GOT3 (cell line): ENCODE measurements around the gene SEC11A.
"Not testable (repeated sequence)": the region's sequence is repeated elsewhere in the genome, so short reads cannot be mapped to it uniquely, and the experiment has no call there.

Experiments used
- DNase-seq: peaks from one replicate; lab custom pipeline; 2025; ENCODE audit warnings: mixed read lengths; lab: John Stamatoyannopoulos, UW

The SEC11A gene

DNA sequence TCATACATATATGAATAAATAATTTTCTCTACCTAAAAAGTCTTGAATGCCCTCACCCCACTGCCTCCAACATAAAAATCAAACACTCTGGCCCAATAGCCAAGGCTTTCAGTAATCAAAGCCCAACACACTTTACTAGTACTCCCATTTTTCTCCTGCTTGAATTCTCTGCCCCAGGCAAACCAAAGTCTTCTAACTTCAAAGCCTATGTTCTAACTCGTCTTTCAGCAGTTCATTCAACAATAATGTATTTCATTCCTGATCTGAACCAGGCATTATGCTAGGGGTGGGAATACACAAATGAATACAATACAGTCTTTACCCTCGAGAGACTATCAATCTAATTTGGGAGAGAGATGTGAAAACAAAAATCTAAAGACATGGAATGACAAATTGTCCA, 21.1 kb upstream of the SEC11A start:
- no peak for DNase-seq

DNA sequence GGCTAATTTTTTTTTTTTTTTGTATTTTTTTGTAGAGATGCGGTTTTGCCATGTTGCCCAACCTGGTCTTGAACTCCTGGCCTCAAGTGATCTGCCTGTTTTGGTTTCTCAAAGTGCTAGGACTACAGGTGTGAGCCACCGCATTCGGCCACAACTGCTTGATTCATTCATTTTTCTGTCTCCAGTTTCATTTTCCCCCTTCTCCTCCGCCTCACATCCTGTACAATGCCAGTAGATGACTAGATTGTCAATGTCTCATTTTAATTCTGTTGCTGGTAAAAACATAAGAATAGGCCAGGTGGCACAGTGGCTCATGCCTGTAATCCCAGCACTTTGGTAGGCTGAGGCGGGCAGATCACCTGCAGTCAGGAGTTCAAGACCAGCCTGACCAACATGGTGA, 20.4 kb upstream of the SEC11A start:
- no peak for DNase-seq

DNA sequence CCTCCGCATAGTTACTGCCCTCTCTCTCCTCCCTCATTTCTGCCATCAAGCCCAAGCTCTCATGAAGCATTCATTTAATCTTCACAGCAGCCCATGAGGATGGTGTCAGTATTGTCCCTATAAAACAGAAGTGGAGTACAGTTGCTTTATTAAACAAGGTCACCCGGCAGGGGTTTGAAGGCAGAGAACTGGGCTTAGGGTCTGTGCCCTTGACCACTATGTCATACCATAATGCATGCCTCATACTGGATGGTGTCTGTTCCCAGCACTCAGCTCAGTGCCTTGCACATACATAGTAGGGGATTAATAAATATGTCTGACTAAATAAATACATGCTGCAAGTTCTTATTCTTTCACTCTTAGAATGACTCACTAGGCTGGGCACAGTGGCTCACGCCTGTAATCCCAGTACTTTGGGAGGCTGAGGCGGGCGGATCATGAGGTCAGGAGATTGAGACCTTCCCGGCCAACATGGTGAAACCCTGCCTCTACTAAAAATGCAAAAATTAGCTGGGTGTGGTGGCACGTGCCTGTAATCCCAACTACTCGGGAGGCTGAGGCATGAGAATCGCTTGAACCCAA, 19.6 kb upstream of the SEC11A start:
- not testable (repeated sequence) for DNase-seq

DNA sequence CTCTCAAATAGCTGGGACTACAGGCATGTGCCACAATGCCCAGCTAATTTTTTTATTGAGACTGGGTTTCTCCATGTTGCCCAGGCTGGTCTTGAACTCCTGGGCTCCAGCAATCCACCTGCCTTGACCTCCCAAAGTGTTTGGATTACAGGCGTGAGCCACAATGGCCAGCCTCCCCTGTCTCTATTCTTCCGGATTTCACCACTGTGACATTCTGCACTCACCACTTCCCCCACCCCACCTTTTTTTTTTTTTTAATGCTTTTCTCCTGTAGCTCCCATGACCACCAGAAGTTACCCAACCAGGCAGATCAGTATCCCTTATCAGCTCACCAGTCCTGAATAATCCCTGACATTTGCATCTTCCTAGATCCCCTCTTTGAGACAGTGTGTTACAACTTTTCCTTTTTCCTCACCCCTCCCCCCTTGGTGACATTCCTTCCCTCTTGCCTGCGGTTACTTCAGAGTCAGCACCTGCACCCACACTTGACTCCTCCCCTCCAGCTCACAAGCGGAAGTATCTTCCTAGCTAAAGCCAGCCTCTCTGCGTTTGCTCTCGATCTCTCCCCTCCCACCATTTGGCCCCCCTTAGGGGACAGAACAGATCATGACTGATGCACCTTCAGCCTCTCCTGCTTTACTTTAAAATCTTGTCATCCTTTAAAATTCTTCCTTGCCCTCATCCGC, 19.0 kb upstream of the SEC11A start:
- no peak for DNase-seq

DNA sequence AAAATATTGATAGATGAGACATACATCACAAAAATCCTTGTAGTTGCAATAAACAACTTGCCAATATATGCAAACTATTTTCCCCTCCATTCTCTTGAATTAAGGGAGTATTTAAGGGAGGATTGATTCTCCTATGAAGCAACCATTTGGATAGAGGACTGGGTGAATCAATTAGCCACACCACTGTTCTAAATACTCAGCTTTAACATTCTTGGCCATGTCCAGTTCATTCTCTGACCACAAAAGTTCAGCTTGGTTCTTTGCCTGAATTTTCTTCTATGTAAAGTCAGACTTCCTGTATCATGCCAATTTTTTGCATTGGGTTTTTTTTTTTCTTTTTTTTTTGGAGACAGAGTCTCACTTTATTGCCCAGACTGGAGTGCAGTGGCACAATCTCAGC, 15.8 kb upstream of the SEC11A start:
- no peak for DNase-seq

DNA sequence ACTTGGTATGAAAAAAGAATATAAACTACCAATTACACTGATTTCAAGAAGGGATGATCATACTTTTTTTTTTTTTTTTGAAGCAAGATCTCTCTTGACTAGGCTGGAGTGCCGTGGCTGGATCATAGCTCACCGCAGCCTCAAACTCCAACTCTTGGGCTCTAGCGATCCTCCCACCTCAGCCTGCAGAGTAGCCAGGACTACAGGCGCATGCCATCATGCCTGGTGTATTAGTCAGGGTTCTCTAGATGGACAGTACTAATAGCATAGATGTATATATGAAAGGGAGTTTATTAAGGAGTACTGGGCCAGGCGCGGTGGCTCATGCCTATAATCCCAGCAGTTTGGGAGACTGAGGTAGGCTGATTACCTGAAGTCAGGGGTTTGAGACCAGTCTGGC, 11.5 kb upstream of the SEC11A start:
- no peak for DNase-seq

DNA sequence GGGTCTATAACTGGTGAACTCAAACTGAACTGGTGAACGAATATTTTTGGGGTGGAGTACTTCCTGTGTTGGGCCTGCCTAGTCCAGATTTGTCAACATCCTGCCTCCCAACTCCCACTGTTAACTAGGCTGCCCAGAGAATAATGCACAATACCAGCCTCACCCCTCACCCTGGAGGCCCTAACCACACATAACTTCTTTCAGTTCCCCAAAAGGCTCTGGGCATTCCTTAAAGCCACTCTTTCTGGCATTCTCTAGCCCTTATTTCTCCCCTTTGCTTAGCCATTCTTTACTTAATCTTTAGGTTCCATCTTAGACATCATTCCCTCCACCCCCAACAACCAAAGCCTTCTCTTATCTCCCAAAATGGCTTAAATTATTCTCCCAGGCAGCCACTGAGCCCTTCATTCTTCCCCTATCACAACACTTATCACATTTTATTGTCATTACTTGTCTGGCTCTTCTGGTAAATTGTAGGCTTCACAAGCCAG, 9.1 kb upstream of the SEC11A start:
- DNase-seq = no peak

DNA sequence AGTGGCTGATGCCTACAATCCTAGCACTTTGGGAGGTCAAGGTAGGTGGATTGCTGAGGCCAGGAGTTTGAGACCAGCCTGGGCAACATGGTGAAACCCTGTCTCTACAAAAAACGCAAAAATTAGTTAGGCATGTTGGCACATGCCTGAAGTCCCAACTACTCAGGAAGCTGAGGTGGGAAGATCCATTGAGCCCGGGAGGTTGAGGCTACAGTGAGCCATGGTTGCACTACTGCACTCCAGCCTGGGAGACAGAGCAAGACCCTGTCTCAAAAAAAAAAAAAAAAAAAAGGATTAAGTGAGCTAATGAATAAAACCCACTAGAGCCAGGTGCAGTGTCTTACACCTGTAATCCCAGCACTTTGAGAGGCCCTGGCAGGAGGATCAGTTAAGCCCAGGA, 6.7 kb upstream of the SEC11A start:
- DNase-seq = no peak

DNA sequence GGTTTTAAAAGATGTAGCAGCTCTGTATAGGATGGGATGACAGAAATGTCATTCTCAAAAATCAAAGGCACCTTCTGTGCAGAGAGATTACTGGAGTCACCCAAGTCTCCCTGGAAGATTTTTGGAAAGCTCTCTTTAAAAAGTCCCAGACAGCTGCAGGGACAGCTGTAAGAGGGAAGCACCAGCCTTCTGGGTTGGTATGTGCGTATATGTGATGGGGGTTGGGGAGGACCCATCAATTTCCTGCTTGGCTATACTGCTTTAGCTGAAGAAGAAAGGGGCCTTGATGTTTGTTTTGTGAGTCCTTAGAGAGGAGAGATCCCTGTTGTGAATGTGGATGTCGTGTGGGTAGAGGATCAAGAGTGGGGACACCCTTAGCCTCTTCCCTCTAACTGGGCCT, 5.4 kb upstream of the SEC11A start:
- DNase-seq = no peak

DNA sequence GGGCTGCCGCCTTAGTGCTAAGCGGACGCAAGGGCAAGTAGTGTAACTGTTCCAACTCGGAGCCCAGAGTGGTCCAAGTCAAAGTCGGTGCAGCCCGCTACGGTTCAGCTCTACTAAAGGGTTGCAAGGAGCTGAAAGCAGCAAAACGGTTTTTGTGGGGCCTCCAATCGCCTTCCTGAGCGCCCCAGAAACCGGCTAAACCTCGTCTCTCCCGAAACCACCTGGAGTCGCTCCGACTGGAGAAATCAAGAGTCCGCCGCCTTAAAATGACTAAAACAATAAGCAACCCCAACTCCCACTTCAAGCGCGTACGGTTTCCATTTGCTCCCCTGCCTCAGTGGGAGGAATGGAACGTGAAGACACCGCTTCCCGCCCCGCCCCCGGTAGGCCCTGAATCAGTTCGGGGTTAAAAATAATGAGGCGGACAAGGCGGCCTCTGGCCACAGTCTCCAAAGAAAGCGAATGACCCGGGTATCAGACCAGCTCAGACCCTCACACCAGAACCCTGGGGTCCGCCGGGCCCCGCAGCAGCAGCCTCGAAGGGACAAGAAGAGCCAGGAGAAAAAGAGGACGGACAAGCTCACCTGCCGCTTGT, 401 bp downstream of the SEC11A start:
- no peak for DNase-seq

DNA sequence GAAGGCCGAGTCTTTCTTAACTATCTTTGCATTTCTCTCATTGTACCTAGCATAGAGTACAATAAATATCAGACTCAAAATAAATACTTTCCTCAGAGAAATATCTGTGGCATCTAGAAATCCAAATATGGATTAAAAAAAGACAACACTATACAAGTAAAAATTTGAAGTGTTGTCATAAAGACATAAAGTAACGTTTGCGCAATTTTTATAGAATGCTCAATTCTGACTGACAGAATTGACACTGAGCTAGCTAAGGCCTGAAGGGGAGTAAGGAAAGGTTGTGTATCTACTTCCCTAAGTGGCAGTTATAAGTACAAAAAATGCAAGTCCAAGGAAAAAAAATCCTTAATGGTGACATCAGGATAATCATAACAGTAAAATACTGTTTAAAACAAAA, 1.1 kb downstream of the SEC11A start:
- DNase-seq = no peak

DNA sequence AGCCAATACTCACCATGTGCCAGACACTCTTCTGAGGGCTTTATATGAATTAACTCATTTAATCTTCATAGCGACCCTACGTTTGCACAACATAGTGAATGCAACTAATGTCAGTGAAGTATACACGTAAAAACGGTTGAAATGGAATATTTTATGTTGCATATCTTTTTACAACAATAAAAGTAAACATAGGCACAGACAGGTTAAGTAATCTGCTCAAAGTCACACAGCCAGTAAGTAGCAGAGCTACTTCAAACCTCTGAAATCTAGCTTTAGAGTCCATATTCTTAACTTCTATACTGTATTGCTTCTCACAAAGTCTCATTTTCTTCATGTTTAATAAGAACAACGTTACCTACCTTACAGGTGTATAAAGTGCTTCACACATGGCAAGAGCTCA, 1.6 kb downstream of the SEC11A start:
- DNase-seq = no peak

DNA sequence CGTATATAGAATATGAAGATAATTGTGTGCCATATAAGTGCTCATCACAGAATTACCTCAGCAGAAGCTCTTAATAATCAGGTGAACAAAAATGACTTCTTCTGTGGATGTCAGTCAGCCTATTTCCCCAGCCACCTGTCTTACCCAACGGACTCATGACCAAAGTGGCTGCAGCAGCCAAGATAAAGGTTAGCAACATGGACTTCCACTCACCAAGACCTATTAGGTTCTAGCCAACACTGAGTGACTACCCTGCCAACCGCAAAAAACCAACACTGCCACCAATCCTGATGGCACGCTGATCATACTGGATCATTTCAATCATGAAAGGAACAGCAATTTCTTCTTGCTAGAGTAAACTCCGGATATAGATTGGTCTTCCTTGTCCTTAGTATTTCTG, 12.1 kb downstream of the SEC11A start:
- no peak for DNase-seq

DNA sequence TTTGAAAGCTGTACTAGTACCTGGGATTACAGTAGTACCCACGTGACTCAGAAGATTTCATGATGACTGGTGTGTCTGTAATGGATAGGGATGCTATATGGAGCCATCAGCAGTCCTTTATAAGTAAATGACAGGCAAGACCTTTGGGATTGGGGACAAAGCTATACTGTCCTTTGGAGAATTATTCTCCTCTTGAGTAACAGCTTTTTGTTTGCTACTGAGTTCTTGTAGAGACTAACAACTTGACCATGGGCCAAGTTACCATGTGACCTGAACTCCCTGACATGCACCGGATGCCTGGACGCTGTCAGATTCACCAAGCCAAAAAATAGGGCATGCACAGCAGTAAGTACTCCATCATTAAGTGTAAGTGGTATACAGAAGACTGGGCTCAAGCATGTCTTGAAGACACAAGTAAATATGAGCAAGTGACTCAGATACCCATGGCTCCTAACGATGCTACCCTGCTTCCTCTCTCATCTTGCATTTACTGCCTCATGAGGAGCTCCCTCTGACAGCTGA, 12.9 kb downstream of the SEC11A start:
- DNase-seq = no peak

DNA sequence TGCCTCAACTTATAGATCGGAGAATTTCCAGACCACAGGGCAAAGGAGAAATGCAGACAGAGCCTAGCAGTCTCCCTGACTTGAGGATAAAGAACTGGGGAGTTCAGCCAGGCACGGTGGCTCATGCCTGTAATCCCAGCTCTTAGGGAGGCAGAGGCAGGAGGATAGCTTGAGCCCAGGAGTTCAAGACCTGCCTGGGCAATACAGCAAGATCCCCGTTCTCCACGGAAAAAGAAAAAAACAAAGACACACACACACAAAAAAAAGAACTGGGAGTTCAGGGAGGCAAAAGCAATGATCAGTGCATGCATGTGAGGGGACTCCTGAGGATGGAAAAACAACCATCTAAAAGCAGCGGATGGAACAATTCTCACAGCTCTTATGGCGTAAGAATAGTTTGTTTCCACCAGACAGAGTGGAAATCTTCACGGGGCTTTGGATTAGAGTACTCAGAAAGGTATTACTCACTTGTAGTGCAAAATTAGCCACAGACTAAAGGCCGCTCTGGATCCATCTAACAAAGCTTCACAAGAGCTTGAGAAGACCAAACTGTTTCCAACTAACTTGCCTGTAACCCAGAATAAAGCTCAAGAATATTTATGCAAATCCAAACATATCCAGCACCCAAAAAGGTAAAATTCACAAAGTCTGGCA, 16.3 kb downstream of the SEC11A start:
- DNase-seq = no peak

DNA sequence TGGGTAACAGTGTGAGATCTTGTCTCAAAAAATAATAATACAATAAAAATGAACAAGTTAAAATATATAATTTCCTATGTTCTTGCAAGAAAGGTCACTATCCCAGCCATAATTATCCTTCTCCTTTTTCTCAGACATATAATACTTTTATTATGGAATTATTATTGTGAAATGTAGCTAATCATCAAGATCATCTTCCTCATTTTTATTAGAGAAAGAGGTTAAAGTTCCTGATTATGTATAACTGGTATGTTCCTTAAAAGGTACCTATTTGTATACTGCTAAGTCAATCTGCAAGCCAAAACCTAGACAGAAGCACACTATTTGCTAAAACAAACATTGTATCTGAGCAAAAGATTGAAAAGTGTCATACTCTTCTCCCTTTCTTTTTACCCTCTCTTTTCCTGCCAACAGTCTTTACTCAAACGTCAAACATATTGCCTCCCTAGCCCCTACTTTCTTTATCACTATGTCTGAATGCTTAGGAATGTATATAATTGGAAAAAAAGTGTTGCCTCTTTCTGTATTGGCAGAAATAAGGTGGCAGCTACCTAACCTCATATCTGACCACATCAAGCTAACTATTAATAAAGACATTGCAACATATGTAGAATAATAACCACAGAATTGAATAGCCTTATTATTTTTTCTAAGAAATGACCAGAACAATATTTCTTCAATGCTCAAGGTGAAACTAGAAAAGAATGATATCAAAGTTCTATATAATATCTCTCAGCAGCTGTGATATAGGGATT, 18.5 kb downstream of the SEC11A start:
- DNase-seq = no peak

DNA sequence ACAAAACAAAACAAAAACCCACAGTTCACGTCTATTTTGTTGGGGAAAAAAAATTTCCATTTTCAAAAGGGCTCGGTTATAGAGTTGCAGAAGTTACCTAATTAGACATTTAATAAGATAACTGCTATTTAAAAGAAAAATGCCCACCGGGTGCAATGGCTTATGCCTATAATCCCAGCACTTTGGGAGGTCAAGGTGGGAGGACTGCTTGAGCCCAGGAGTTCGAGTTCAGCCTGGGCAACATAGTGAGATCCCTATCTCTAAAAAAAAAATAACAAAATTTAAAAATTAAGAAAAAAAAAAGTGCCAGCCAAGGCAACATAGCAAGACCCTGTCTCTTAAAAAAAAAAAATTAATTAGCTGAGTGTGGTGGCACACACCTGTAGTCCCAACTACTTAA, 19.2 kb downstream of the SEC11A start:
- no peak for DNase-seq

DNA sequence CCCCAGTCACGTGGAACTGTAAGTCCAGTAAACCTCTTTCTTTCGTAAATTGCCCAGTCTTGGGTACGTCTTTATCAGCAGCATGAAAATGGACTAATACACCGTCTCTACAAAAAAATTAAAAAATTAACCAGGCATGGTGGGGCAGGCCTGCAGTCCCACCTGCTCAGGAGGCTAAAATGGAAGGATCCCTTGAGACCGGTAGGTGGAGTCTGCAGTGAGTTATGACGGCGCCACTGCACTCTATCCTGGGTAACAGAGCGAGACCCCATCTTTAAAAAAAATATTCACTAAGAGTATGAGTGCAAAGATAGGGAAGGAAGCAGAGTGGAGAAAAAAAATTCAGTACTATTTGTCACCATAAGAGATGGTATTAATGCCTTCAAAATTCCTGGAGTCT, 25.6 kb downstream of the SEC11A start:
- DNase-seq = no peak

DNA sequence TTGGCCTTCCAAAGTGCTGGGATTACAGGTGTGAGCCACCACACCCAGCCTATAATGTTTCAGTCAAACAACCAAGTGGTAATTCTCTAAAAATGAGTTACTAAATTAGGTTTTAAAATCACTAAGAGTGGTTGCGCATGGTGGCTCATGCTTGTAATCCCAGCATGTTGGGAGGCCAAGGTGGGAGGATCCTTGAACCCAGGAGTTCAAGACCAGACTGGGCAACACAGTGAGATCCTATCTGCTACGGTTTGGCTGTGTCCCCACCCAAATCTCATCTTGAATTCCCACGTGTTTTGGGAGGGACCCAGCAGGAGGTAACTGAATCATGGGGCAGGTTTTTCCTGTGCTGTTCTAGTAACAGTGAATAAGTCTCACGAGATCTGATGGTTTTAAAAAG, 26.1 kb downstream of the SEC11A start:
- no peak for DNase-seq

DNA sequence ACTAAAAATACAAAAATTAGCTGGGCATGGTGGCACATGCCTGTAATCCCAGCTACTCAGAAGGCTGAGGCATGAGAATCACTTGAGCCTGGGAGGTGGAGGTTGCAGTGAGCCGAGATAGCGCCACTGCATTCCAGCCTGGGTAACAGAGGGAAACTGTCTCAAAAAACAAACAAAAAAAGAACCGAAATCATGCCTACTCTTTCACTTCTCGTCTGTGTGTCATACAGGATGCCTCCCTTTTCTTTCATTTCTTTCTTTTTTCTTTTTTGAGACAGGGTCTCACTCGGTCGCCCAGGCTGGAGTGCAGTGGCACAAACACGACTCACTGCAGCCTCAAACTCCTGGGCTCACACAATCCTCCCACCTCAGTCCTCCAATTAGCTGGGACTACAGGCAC, 29.5 kb downstream of the SEC11A start:
- DNase-seq = not testable (repeated sequence)

DNA sequence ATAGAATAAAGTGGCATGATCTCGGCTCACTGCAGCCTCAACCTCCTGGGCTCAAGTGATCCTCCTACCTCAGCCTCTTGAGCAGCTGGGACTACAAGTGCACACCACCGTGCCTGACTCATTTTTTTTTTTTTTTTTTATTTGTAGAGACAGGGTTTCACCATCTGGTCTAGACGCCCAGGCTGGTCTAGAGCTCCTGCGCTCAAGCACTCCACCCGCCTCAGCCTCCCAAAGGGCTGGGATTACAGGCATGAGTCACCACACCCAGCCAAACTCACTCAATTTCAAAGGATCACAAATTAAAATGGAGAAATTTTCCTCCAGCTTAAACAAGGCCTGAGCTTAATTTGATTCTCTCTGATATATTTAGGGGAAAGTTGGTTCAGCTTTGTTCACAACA, 30.6 kb downstream of the SEC11A start:
- DNase-seq = no peak

DNA sequence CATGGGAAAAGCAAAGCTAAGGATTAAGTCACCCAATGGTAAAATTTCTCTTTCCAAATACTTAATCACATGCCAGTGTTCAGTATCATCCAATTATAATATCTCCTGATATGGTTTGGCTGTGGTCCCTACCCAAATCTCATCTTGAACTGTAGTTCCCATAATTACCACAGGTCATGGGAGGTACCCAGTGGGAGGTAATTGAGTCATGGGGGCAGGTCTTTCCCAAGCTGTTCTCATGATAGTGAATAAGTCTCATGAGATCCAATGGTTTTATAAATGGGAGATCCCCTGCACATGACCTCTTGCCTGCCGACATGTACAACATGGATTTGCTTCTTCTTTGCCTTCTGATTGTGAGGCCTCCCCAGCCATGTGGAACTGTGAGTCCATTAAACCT, 31.8 kb downstream of the SEC11A start:
- DNase-seq = no peak
